ENCODE results near the gene PRDM16. TPM values are rescaled to one million over a fixed set of nuclear protein-coding genes. Genes with fewer than 3 reads are reported as not detected.

The PRDM16 gene
- total and polyA plus RNA-seq, 2 experiments from 2014 or later: 0.14 to 0.16 TPM

DNA sequence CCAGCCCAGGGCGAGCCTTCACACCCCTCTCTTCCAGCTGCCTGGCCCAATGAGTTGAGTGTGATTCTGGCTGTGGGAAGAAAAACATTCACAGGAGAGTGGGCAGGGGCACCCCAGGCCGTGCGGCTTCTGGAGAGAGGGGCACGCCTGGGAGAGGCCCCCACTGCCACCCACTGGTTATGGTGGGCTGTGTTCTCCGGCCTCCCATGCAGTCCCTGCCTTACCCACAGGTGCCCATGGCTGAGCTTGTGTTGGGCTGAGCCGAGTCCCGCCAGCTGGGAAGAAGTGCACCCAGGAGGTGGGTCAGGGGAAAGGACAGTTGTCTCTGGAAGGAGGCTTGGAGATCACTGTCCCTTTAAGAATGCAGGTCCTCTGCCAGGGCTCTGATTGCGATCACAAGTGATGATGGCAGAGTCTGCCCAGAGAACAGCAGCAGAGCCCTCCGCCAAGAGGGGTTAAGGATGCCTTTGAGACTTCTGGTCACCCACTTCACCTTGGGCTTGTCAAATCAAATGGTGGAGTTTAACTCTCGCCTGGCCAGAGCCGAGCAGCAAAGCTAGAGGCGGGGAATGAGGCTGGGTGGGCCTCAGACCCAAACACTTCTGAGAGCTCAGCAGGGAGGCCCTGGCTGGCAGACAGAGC lies 260.8 kb downstream of the PRDM16 start (continued):
- TF ChIP-seq, protein P1, sequence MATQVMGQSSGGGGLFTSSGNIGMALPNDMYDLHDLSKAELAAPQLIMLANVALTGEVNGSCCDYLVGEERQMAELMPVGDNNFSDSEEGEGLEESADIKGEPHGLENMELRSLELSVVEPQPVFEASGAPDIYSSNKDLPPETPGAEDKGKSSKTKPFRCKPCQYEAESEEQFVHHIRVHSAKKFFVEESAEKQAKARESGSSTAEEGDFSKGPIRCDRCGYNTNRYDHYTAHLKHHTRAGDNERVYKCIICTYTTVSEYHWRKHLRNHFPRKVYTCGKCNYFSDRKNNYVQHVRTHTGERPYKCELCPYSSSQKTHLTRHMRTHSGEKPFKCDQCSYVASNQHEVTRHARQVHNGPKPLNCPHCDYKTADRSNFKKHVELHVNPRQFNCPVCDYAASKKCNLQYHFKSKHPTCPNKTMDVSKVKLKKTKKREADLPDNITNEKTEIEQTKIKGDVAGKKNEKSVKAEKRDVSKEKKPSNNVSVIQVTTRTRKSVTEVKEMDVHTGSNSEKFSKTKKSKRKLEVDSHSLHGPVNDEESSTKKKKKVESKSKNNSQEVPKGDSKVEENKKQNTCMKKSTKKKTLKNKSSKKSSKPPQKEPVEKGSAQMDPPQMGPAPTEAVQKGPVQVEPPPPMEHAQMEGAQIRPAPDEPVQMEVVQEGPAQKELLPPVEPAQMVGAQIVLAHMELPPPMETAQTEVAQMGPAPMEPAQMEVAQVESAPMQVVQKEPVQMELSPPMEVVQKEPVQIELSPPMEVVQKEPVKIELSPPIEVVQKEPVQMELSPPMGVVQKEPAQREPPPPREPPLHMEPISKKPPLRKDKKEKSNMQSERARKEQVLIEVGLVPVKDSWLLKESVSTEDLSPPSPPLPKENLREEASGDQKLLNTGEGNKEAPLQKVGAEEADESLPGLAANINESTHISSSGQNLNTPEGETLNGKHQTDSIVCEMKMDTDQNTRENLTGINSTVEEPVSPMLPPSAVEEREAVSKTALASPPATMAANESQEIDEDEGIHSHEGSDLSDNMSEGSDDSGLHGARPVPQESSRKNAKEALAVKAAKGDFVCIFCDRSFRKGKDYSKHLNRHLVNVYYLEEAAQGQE (IDR thresholded peaks at IDR 0.05; ENCODE audit: unreplicated experiment): no peak
- TF ChIP-seq EZH2 (IDR thresholded peaks at IDR 0.05; ENCODE audit: low read depth, unreplicated experiment) (no peak), EZH2phosphoT487 (IDR thresholded peaks at IDR 0.05; ENCODE audit: unreplicated experiment) (no peak), NANOG (IDR thresholded peaks at IDR 0.05; ENCODE audit: borderline replicate concordance) (no peak), ZNF114 (CRISPR knock-in tag; IDR thresholded peaks at IDR 0.05) (no peak)

DNA sequence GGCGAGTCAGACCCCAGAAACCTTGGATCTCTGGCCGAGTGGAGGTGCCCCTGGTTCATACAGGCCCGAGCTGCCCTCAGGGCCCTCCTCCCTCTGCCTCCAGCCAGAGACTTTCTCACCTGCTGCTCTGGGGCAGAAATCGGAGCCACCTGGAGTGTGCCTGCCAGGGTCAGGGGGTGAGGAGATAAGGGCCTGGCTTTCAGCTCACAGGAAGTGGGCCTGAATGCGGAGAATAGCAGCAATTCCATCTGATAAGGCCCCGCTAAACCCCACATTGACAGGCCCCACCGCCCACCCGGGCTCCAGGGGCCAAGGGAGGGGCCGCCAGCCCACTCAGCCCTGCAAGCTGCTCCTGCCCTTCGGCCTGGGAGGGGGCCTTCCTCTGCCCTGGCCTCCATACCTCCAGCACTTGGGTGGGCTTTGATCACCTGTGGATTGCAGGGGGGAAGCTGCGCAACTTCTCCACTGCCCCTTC lies 261.8 kb downstream of the PRDM16 start:
- DNase-seq (ENCODE audit: low spot score) (no peak), ATAC-seq (peak; percentile 34; the same call in 2 of the 3 replicates)
- Histone ChIP-seq H3K36me3 (ENCODE audit: insufficient read depth) (no peaks in the 10 kb centered on the region), H3K4me3 (no peak overlapping the region), H3K27ac (ENCODE audit: low read depth) (no peak overlapping the region), H3K27me3 (ENCODE audit: insufficient read depth) (no peaks in the 10 kb centered on the region), H3K4me2 (no peak overlapping the region), H3K9me2 (ENCODE audit: insufficient read depth) (no peaks in the 10 kb centered on the region), H2AFZ (no peak overlapping the region), H3F3A (replicated peaks; ENCODE audit: low read depth) (no peaks in the 10 kb centered on the region), H4K20me1 (replicated peaks; ENCODE audit: insufficient read depth) (no peaks in the 10 kb centered on the region), H3K79me2 (replicated peaks; ENCODE audit: insufficient read depth) (no peaks in the 10 kb centered on the region), H3K4me1 (ENCODE audit: insufficient read depth) (no peaks in the 10 kb centered on the region)
- H3K27ac Mint-ChIP-seq: no peak overlapping the region
- H3K36me3 Mint-ChIP-seq (ENCODE audit: low read depth): no peaks in the 10 kb centered on the region; the same call in 2 of the 3 replicates
- H3K9me3 Mint-ChIP-seq: no peaks in the 10 kb centered on the region; the same call in 2 of the 3 replicates
- no peak overlapping the region for H3K4me3 Mint-ChIP-seq
- peaks cover 9% of the 10 kb centered on the region for H3K27me3 Mint-ChIP-seq (ENCODE audit: insufficient read depth, low read depth, poor library complexity)
- H3K4me1 Mint-ChIP-seq: peaks cover 6% of the 10 kb centered on the region; the same call in 2 of the 3 replicates
- no peak for TF ChIP-seq ZNF331 (CRISPR knock-in tag; IDR thresholded peaks at IDR 0.05; ENCODE audit: low read depth)
- TF ChIP-seq, protein P2, sequence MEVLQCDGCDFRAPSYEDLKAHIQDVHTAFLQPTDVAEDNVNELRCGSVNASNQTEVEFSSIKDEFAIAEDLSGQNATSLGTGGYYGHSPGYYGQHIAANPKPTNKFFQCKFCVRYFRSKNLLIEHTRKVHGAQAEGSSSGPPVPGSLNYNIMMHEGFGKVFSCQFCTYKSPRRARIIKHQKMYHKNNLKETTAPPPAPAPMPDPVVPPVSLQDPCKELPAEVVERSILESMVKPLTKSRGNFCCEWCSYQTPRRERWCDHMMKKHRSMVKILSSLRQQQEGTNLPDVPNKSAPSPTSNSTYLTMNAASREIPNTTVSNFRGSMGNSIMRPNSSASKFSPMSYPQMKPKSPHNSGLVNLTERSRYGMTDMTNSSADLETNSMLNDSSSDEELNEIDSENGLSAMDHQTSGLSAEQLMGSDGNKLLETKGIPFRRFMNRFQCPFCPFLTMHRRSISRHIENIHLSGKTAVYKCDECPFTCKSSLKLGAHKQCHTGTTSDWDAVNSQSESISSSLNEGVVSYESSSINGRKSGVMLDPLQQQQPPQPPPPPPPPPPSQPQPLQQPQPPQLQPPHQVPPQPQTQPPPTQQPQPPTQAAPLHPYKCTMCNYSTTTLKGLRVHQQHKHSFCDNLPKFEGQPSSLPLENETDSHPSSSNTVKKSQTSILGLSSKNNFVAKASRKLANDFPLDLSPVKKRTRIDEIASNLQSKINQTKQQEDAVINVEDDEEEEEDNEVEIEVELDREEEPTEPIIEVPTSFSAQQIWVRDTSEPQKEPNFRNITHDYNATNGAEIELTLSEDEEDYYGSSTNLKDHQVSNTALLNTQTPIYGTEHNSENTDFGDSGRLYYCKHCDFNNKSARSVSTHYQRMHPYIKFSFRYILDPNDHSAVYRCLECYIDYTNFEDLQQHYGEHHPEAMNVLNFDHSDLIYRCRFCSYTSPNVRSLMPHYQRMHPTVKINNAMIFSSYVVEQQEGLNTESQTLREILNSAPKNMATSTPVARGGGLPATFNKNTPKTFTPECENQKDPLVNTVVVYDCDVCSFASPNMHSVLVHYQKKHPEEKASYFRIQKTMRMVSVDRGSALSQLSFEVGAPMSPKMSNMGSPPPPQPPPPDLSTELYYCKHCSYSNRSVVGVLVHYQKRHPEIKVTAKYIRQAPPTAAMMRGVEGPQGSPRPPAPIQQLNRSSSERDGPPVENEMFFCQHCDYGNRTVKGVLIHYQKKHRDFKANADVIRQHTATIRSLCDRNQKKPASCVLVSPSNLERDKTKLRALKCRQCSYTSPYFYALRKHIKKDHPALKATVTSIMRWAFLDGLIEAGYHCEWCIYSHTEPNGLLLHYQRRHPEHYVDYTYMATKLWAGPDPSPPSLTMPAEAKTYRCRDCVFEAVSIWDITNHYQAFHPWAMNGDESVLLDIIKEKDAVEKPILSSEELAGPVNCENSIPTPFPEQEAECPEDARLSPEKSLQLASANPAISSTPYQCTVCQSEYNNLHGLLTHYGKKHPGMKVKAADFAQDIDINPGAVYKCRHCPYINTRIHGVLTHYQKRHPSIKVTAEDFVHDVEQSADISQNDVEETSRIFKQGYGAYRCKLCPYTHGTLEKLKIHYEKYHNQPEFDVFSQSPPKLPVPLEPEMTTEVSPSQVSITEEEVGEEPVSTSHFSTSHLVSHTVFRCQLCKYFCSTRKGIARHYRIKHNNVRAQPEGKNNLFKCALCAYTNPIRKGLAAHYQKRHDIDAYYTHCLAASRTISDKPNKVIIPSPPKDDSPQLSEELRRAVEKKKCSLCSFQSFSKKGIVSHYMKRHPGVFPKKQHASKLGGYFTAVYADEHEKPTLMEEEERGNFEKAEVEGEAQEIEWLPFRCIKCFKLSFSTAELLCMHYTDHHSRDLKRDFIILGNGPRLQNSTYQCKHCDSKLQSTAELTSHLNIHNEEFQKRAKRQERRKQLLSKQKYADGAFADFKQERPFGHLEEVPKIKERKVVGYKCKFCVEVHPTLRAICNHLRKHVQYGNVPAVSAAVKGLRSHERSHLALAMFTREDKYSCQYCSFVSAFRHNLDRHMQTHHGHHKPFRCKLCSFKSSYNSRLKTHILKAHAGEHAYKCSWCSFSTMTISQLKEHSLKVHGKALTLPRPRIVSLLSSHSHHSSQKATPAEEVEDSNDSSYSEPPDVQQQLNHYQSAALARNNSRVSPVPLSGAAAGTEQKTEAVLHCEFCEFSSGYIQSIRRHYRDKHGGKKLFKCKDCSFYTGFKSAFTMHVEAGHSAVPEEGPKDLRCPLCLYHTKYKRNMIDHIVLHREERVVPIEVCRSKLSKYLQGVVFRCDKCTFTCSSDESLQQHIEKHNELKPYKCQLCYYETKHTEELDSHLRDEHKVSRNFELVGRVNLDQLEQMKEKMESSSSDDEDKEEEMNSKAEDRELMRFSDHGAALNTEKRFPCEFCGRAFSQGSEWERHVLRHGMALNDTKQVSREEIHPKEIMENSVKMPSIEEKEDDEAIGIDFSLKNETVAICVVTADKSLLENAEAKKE (CRISPR knock-in tag; IDR thresholded peaks at IDR 0.05): no peak
- no peak for TF ChIP-seq ZNF114 (CRISPR knock-in tag; IDR thresholded peaks at IDR 0.05)
- TF ChIP-seq EZH2phosphoT487 (IDR thresholded peaks at IDR 0.05; ENCODE audit: unreplicated experiment): no peak
- TF ChIP-seq STAT1 (IDR thresholded peaks at IDR 0.05; ENCODE audit: unreplicated experiment): no peak
- TF ChIP-seq, protein P3, sequence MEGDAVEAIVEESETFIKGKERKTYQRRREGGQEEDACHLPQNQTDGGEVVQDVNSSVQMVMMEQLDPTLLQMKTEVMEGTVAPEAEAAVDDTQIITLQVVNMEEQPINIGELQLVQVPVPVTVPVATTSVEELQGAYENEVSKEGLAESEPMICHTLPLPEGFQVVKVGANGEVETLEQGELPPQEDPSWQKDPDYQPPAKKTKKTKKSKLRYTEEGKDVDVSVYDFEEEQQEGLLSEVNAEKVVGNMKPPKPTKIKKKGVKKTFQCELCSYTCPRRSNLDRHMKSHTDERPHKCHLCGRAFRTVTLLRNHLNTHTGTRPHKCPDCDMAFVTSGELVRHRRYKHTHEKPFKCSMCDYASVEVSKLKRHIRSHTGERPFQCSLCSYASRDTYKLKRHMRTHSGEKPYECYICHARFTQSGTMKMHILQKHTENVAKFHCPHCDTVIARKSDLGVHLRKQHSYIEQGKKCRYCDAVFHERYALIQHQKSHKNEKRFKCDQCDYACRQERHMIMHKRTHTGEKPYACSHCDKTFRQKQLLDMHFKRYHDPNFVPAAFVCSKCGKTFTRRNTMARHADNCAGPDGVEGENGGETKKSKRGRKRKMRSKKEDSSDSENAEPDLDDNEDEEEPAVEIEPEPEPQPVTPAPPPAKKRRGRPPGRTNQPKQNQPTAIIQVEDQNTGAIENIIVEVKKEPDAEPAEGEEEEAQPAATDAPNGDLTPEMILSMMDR (conservative IDR thresholded peaks at IDR 0.05; ENCODE audit: low read depth in 2 of 2): no peak
- TF ChIP-seq NANOG (IDR thresholded peaks at IDR 0.05; ENCODE audit: borderline replicate concordance): no peak
- TF ChIP-seq CREB1 (CRISPR knock-in tag; IDR thresholded peaks at IDR 0.05; ENCODE audit: low read depth): no peak
- TF ChIP-seq, protein P4, sequence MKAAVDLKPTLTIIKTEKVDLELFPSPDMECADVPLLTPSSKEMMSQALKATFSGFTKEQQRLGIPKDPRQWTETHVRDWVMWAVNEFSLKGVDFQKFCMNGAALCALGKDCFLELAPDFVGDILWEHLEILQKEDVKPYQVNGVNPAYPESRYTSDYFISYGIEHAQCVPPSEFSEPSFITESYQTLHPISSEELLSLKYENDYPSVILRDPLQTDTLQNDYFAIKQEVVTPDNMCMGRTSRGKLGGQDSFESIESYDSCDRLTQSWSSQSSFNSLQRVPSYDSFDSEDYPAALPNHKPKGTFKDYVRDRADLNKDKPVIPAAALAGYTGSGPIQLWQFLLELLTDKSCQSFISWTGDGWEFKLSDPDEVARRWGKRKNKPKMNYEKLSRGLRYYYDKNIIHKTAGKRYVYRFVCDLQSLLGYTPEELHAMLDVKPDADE (IDR thresholded peaks at IDR 0.05): no peak
- TF ChIP-seq POLR2AphosphoS5 (IDR thresholded peaks at IDR 0.05; ENCODE audit: low read depth): no peak

Data from GM23338 (cell line).